ENCODE results near the gene KRT5. TPM values are rescaled to one million over a fixed set of nuclear protein-coding genes. Genes with fewer than 3 reads are reported as not detected.

The KRT5 gene
- total and polyA plus RNA-seq, 2 experiments from 2014 or later: not detected

- H2AFZ ChIP-seq: no peak overlapping the region
- no peaks in the 10 kb centered on the region for H3K36me3 Mint-ChIP-seq (ENCODE audit: low read depth)
Measured at GRCh38 chr12:52519387-52519703, 849 bp downstream of the KRT5 start.

More at GRCh38 chr12:52519387-52519703, 849 bp downstream of the KRT5 start:
- Histone ChIP-seq H3K4me3 (no peak overlapping the region), H3K36me3 (ENCODE audit: insufficient read depth) (no peaks in the 10 kb centered on the region), H3F3A (replicated peaks; ENCODE audit: low read depth) (no peaks in the 10 kb centered on the region), H3K79me2 (replicated peaks; ENCODE audit: insufficient read depth) (no peaks in the 10 kb centered on the region), H3K4me1 (ENCODE audit: insufficient read depth) (no peaks in the 10 kb centered on the region), H3K27me3 (ENCODE audit: insufficient read depth) (no peaks in the 10 kb centered on the region), H3K4me2 (no peak overlapping the region), H3K27ac (ENCODE audit: low read depth) (no peak overlapping the region), H3K9me2 (ENCODE audit: insufficient read depth) (0 out of 2 replicates have a peak, but pooled peaks cover 3% of the 10 kb centered on the region), H4K20me1 (replicated peaks; ENCODE audit: insufficient read depth) (no peaks in the 10 kb centered on the region)
- Mint-ChIP-seq H3K27me3 (ENCODE audit: insufficient read depth, low read depth, poor library complexity) (peaks cover 12% of the 10 kb centered on the region), H3K4me1 (peaks cover 15% of the 10 kb centered on the region; the same call in 1 of the 3 replicates), H3K9me3 (no peaks in the 10 kb centered on the region), H3K27ac (no peak overlapping the region), H3K4me3 (no peak overlapping the region)
- no peak for DNase-seq (ENCODE audit: low spot score)
- no peak for ATAC-seq
- TF ChIP-seq CREB1 (CRISPR knock-in tag; IDR thresholded peaks at IDR 0.05; ENCODE audit: low read depth): no peak
- TF ChIP-seq EZH2phosphoT487 (IDR thresholded peaks at IDR 0.05; ENCODE audit: unreplicated experiment): no peak
- TF ChIP-seq JUNB (IDR thresholded peaks at IDR 0.05; ENCODE audit: unreplicated experiment): no peak
- no peak for TF ChIP-seq REST (IDR thresholded peaks at IDR 0.05; ENCODE audit: unreplicated experiment)
- TF ChIP-seq CTCF (conservative IDR thresholded peaks at IDR 0.05; ENCODE audit: low read depth in 2 of 2): no peak
- no peak for TF ChIP-seq ETS1 (IDR thresholded peaks at IDR 0.05)
- TF ChIP-seq POLR2AphosphoS5 (IDR thresholded peaks at IDR 0.05; ENCODE audit: low read depth): no peak
- no peak for TF ChIP-seq ZNF462 (CRISPR knock-in tag; IDR thresholded peaks at IDR 0.05)
- no peak for TF ChIP-seq EZH2 (IDR thresholded peaks at IDR 0.05; ENCODE audit: low read depth, unreplicated experiment)
- no peak for TF ChIP-seq NANOG (IDR thresholded peaks at IDR 0.05; ENCODE audit: borderline replicate concordance)
- TF ChIP-seq ZNF331 (CRISPR knock-in tag; IDR thresholded peaks at IDR 0.05; ENCODE audit: low read depth): no peak
- no peak for TF ChIP-seq STAT1 (IDR thresholded peaks at IDR 0.05; ENCODE audit: unreplicated experiment)
